HG03066 (cell line): Measurements from ENCODE around the gene CHI3L1.

Source experiments
- ATAC-seq: cut with Tn5 transposase; IDR thresholded peaks from one replicate; pipeline ENCODE4 v1.9.1; 2021; ENCODE audit warnings: low read depth; ENCODE audit not compliant: unreplicated experiment

CHI3L1 gene

GRCh38 chr1:203170625-203171330 lies 15.7 kb downstream of the CHI3L1 start:
- no peak for ATAC-seq

GRCh38 chr1:203169770-203170520 lies 16.6 kb downstream of the CHI3L1 start:
- no peak for ATAC-seq

GRCh38 chr1:203168991-203169390 lies 17.5 kb downstream of the CHI3L1 start:
- no peak for ATAC-seq

GRCh38 chr1:203168256-203168786 lies 18.2 kb downstream of the CHI3L1 start:
- no peak for ATAC-seq

- no peak for ATAC-seq
These were observed 18.6 kb downstream of the CHI3L1 start for GRCh38 chr1:203167913-203168200.

- ATAC-seq = no peak
These were observed 19.2 kb downstream of the CHI3L1 start for GRCh38 chr1:203167026-203167912.

GRCh38 chr1:203166192-203166940 lies 20.1 kb downstream of the CHI3L1 start:
- no peak for ATAC-seq

- ATAC-seq = no peak
These were observed 20.7 kb downstream of the CHI3L1 start for GRCh38 chr1:203165800-203166161.

- ATAC-seq = no peak
These were observed 21.3 kb downstream of the CHI3L1 start for GRCh38 chr1:203165101-203165799.

GRCh38 chr1:203163891-203164635 lies 22.4 kb downstream of the CHI3L1 start:
- ATAC-seq = no peak

GRCh38 chr1:203162403-203162802 lies 24.1 kb downstream of the CHI3L1 start:
- no peak for ATAC-seq

GRCh38 chr1:203161703-203162102 lies 24.8 kb downstream of the CHI3L1 start:
- no peak for ATAC-seq

- ATAC-seq = no peak
These were observed 25.3 kb downstream of the CHI3L1 start for GRCh38 chr1:203161175-203161574.

GRCh38 chr1:203159844-203160243 lies 26.7 kb downstream of the CHI3L1 start:
- no peak for ATAC-seq

- ATAC-seq = no peak
These were observed 27.4 kb downstream of the CHI3L1 start for GRCh38 chr1:203158960-203159665.

- ATAC-seq = no peak
These were observed 28.1 kb downstream of the CHI3L1 start for GRCh38 chr1:203158423-203158822.

GRCh38 chr1:203156280-203156679 lies 30.2 kb downstream of the CHI3L1 start:
- ATAC-seq = no peak

GRCh38 chr1:203153989-203154821 lies 32.3 kb downstream of the CHI3L1 start:
- ATAC-seq = no peak
